Lung (tissue), 12 donors: Measurements from ENCODE around the gene SCMH1. TPM values are rescaled to one million over a fixed set of nuclear protein-coding genes. Genes with fewer than 3 reads are reported as not detected.

Experiments
- ATAC-seq: fragments of 200-7000 bp; cut with Tn5 transposase; one replicate; pipeline ENCODE4 v1.9.1; 2020; ENCODE audit warnings: moderate number of reproducible peaks; ENCODE audit not compliant: insufficient read depth, low FRiP score
- DNase-seq, 3 donors: peaks; one replicate each; pipeline ENCODE4 v3.0.0-alpha.2; 2013 to 2017
- H3K27ac ChIP-seq, 2 donors: one replicate each; pipeline ENCODE4 v1.5.1; 2013; ENCODE audit warnings: mild to moderate bottlenecking in 2 of 2, moderate library complexity in 2 of 2, control low read depth in 1 of 2, inconsistent platforms in 1 of 2, low read depth in 1 of 2, low read length in 1 of 2
- H3K27me3 ChIP-seq, 3 donors: one replicate each; pipeline ENCODE4 v1.5.1; 2013; ENCODE audit warnings: low read length in 2 of 3; ENCODE audit not compliant: control insufficient read depth in 3 of 3, insufficient read depth in 3 of 3
- H3K36me3 ChIP-seq, 4 donors: one replicate each; pipeline ENCODE4 v1.5.1; 2013; ENCODE audit warnings: low read length in 4 of 4, mild to moderate bottlenecking in 1 of 4, moderate library complexity in 1 of 4; ENCODE audit not compliant: control insufficient read depth in 4 of 4, insufficient read depth in 4 of 4
- H3K4me1 ChIP-seq, 5 donors: one replicate each; pipeline ENCODE4 v1.5.1; 2013; ENCODE audit warnings: low read length in 5 of 5, mild to moderate bottlenecking in 2 of 5, moderate library complexity in 1 of 5; ENCODE audit not compliant: control insufficient read depth in 5 of 5, insufficient read depth in 5 of 5
- H3K4me3 ChIP-seq: one replicate; pipeline ENCODE4 v1.5.1; 2013; ENCODE audit warnings: mild to moderate bottlenecking, control low read depth, moderate library complexity
- H3K9ac ChIP-seq, 2 donors: one replicate each; pipeline ENCODE4 v1.5.1; 2013; ENCODE audit warnings: low read length in 2 of 2, control low read depth in 1 of 2; ENCODE audit not compliant: insufficient read depth in 1 of 2
- H3K9me3 ChIP-seq, 4 donors: one replicate each; pipeline ENCODE4 v1.5.1; 2013; ENCODE audit warnings: low read length in 3 of 4, mild to moderate bottlenecking in 1 of 4, moderate library complexity in 1 of 4; ENCODE audit not compliant: control insufficient read depth in 4 of 4, insufficient read depth in 3 of 4
- WGBS, 2 donors: extraction: QIAGEN DNeasy Blood & Tissue Kit; methylation state at CpG; one replicate each; pipeline ENCODE4 v1.1.7; 2013; 5-methylcytosine and 5-hydroxymethylcytosine counted together
- polyA plus RNA-seq, 2 donors: library from polyadenylated mRNA; stranded (reverse); fragments of 200-250 nt; gene quantifications; one replicate each; pipeline ENCODE4 v1.2.1, GENCODE V29; 2013
- total RNA-seq, 2 donors: library from RNA; depleted of rRNA in 1 of 2; stranded (reverse); fragments of >200 nt in 1 of 2; gene quantifications; one replicate each; pipeline ENCODE4 v1.2.1, GENCODE V29; 2014 to 2021
- TF ChIP-seq, protein P1 (sequence below): IDR thresholded peaks from 2 replicates; pipeline ENCODE4 v1.5.1; 2012; ENCODE audit warnings: mild to moderate bottlenecking; ENCODE audit errors: control extremely low read depth, extremely low read depth
- donor health status: control.
- donor health status: control.
- donor health status: Bipolar disorder and iron deficiency.
- donor health status: healthy.
- donor health status: DM: yes; HTN: yes; CAD: no.

The SCMH1 gene
- total and polyA plus RNA-seq, 4 donors = 20.7 to 43.5 (median 28.8) TPM

GRCh38 chr1:40978886-40979240 lies 263.2 kb downstream of the SCMH1 start:
- DNase-seq (no peak), ATAC-seq (no peak)
- WGBS, 2 donors = 41 to 46% methylated on average over 17 of the region's 17 CpGs
- Histone ChIP-seq H3K4me1 (peaks cover 6 to 22% (median 10%) of the 10 kb centered on the region in 5 donors), H3K36me3 (peaks cover 0 to 3% (median 0%) of the 10 kb centered on the region in 4 donors), H3K9me3 (no peaks in the 10 kb centered on the region), H3K27ac (peak overlapping the region in 1 of 2 donors; percentile 95), H3K4me3 (peak overlapping the region; percentile 58), H3K9ac (peak overlapping the region; percentile 21 to 96), H3K27me3 (no peaks in the 10 kb centered on the region)
- TF ChIP-seq, protein P1, sequence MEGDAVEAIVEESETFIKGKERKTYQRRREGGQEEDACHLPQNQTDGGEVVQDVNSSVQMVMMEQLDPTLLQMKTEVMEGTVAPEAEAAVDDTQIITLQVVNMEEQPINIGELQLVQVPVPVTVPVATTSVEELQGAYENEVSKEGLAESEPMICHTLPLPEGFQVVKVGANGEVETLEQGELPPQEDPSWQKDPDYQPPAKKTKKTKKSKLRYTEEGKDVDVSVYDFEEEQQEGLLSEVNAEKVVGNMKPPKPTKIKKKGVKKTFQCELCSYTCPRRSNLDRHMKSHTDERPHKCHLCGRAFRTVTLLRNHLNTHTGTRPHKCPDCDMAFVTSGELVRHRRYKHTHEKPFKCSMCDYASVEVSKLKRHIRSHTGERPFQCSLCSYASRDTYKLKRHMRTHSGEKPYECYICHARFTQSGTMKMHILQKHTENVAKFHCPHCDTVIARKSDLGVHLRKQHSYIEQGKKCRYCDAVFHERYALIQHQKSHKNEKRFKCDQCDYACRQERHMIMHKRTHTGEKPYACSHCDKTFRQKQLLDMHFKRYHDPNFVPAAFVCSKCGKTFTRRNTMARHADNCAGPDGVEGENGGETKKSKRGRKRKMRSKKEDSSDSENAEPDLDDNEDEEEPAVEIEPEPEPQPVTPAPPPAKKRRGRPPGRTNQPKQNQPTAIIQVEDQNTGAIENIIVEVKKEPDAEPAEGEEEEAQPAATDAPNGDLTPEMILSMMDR = no peak

GRCh38 chr1:40977716-40978115 lies 264.4 kb downstream of the SCMH1 start:
- no peaks in the 10 kb centered on the region for H3K9me3 ChIP-seq
- WGBS, 2 donors = 100% methylated on average over 1 of the region's 1 CpG
- no peaks in the 10 kb centered on the region for H3K36me3 ChIP-seq
- no peak overlapping the region for H3K9ac ChIP-seq
- ATAC-seq (no peak), DNase-seq (no peak)
- TF ChIP-seq, protein P1 = no peak
- H3K4me1 ChIP-seq = peaks cover 6 to 22% (median 10%) of the 10 kb centered on the region in 5 donors
- H3K4me3 ChIP-seq = no peak overlapping the region
- no peak overlapping the region for H3K27ac ChIP-seq
- no peaks in the 10 kb centered on the region for H3K27me3 ChIP-seq

Other genes starting within 250 kb of the SCMH1 start
- gene SLFNL1, start 220.6 kb downstream of the SCMH1 start, total RNA-seq = 1 to 10 TPM; 2.8 to 9.2 TPM
- 1 to 10 TPM in 1 of 2 donors, under 1 TPM in 1; 0.94 to 3.7 TPM for gene SLFNL1, start 220.6 kb downstream of the SCMH1 start, polyA plus RNA-seq
- gene FOXO6, start 119.1 kb upstream of the SCMH1 start, total RNA-seq = 1 to 10 TPM; 1.4 to 2.9 TPM
- gene FOXO6, start 119.1 kb upstream of the SCMH1 start, polyA plus RNA-seq = under 1 TPM; 0.22 to 0.31 TPM
- 1 to 10 TPM; 1.3 to 3.5 TPM for gene EDN2, start 242.4 kb upstream of the SCMH1 start, total RNA-seq
- gene EDN2, start 242.4 kb upstream of the SCMH1 start, polyA plus RNA-seq = 10 to 100 TPM in 1 of 2 donors, under 1 TPM in 1; 0.85 to 15.2 TPM